Natural killer cell (primary cell): Measurements from ENCODE around the gene SH3BP4. TPM values are rescaled to one million over a fixed set of nuclear protein-coding genes. Genes with fewer than 3 reads are reported as not detected.
A peak's percentile ranks its signal among the peaks of the same experiment; 100 is the strongest.

Experiments used
- ATAC-seq, 3 donors: fragments of 150-1000 bp in 2 of 3; fragments of 200-7000 bp in 1 of 3; cut with Tn5 transposase; 1 replicate in 1 of 3; 2 replicates in 2 of 3; pipeline ENCODE4 v1.10.0; 2021; ENCODE audit warnings: mild to moderate bottlenecking in 2 of 3, moderate library complexity in 2 of 3
- DNase-seq, 2 donors: peaks; one replicate each; pipeline versions ENCODE4 v3.0.0 to v3.0.0-alpha.2; 2013 to 2021; ENCODE audit warnings: mixed read lengths in 1 of 2
- H3K27ac ChIP-seq: one replicate; pipeline ENCODE4 v1.5.1; 2013; ENCODE audit warnings: mild to moderate bottlenecking, low read length
- H3K27me3 ChIP-seq: one replicate; pipeline ENCODE4 v1.6.1; 2013; ENCODE audit warnings: low read length; ENCODE audit not compliant: control insufficient read depth, insufficient read depth
- H3K36me3 ChIP-seq: one replicate; pipeline ENCODE4 v1.6.1; 2013; ENCODE audit warnings: low read length; ENCODE audit not compliant: control insufficient read depth, insufficient read depth
- H3K4me1 ChIP-seq: one replicate; pipeline ENCODE4 v1.6.1; 2013; ENCODE audit warnings: low read length; ENCODE audit not compliant: control insufficient read depth, insufficient read depth
- H3K4me3 ChIP-seq: one replicate; pipeline ENCODE4 v1.5.1; 2013; ENCODE audit warnings: low read length
- H3K9me3 ChIP-seq: one replicate; pipeline ENCODE4 v1.6.1; 2013; ENCODE audit warnings: low read length; ENCODE audit not compliant: control insufficient read depth, insufficient read depth
- H3K27ac Mint-ChIP-seq, 2 donors: one replicate each; pipeline ENCODE4 v1.8.0; 2022; ENCODE audit warnings: mild to moderate bottlenecking in 2 of 2, mixed read lengths in 2 of 2, moderate library complexity in 1 of 2
- H3K27me3 Mint-ChIP-seq, 2 donors: one replicate each; pipeline ENCODE4 v1.8.0; 2022; ENCODE audit warnings: low read depth in 2 of 2, mixed read lengths in 2 of 2
- H3K36me3 Mint-ChIP-seq: one replicate; pipeline ENCODE4 v1.8.0; 2022; ENCODE audit warnings: mixed read lengths
- H3K4me1 Mint-ChIP-seq, 2 donors: one replicate each; pipeline ENCODE4 v1.8.0; 2022; ENCODE audit warnings: mixed read lengths in 2 of 2
- H3K4me3 Mint-ChIP-seq: one replicate; pipeline ENCODE4 v1.8.0; 2022; ENCODE audit warnings: mild to moderate bottlenecking, moderate library complexity, mixed read lengths
- H3K9me3 Mint-ChIP-seq, 2 donors: one replicate each; pipeline ENCODE4 v1.8.0; 2022; ENCODE audit warnings: mixed read lengths in 2 of 2
- WGBS: methylation state at CpG from one replicate; pipeline ENCODE4 v1.1.7; 2013; ENCODE audit warnings: missing lambda C conversion rate; ENCODE audit not compliant: insufficient coverage; 5-methylcytosine and 5-hydroxymethylcytosine counted together
- intact Hi-C: fragments of 100-400 bp; cut with micrococcal nuclease; formaldehyde crosslinking; loops from one replicate; pipeline ENCODE4 v1.14.2; 2022
- total RNA-seq, 4 donors: library from RNA; stranded (reverse); fragments of 120-200 nt in 1 of 4; gene quantifications; one replicate each; pipeline versions ENCODE4 v1.2.3 to v1.2.4, GENCODE V29; 2013 to 2022
- TF ChIP-seq, protein P1 (sequence below): fragments of 200-600 bp; IDR thresholded peaks from one replicate; pipeline ENCODE4 v1.8.0; 2022; ENCODE audit warnings: antibody characterized with exemption

The SH3BP4 gene
- total RNA-seq, 3 donors from 2014 or later (not counting 1 experiment from before 2014, with no cell fraction given): 0.39 to 2.6 (median 1.0) TPM

DNA sequence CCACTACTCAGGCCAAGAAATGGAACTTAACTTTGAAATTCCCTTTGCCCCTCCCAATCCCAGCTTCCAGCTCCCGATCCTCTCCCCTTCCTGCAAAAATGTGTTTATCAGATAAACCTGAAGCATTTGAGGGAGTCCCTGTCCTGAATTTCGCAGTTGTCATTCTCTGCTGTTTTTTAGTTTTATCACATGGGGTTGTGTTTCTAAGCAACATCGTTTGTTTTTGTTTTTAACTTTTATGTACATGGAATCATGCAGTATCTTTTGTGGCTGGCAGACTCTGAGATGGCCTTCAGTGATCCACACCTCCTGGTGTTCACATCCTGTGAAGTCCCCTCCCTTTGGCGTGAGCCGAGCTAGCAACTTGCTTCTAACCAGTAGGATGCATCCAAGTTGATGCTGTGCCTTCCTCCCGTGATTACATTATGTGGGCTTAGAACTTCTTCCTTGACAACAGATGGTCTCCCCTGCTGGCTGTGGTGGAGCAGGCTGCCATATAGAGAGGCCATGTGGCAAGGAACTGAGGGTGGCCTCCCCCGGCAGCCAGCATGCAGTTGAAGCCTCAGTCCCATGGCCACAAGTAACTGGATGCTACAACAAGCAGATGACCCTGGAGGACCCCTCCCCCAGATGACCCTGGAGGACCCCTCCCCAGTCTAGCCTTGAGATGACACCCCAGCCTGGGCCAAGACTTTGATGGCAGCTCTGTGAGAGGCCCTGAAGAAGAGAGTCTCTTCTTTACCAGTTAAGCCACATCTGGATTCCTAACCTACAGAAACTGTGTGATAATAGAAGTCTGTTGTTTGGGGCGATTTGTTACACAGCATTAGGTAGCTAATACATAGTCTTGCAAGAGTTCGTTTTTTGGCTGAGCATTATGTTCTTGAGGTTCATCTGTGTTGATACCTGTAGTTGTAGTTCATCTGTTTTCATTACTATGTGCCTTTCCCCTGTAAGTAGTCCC is 27.7 kb downstream of the SH3BP4 start:
- 75% methylated on average over 9 of the region's 9 CpGs for WGBS
- H3K9me3 ChIP-seq: no peaks in the 10 kb centered on the region
- intact Hi-C loops: no loop called here
- no peak overlapping the region for H3K27ac Mint-ChIP-seq
- H3K4me1 Mint-ChIP-seq: peaks cover 0 to 9% of the 10 kb centered on the region in 2 donors
- H3K4me3 Mint-ChIP-seq: no peak overlapping the region
- no peaks in the 10 kb centered on the region for H3K36me3 ChIP-seq
- H3K4me3 ChIP-seq: no peak overlapping the region
- DNase-seq (peak in 1 of 2 donors; percentile 4), ATAC-seq (peak; percentile 68 to 78 (median 78))
- peaks cover 0 to 5% of the 10 kb centered on the region in 2 donors for H3K27me3 Mint-ChIP-seq
- TF ChIP-seq, protein P1, sequence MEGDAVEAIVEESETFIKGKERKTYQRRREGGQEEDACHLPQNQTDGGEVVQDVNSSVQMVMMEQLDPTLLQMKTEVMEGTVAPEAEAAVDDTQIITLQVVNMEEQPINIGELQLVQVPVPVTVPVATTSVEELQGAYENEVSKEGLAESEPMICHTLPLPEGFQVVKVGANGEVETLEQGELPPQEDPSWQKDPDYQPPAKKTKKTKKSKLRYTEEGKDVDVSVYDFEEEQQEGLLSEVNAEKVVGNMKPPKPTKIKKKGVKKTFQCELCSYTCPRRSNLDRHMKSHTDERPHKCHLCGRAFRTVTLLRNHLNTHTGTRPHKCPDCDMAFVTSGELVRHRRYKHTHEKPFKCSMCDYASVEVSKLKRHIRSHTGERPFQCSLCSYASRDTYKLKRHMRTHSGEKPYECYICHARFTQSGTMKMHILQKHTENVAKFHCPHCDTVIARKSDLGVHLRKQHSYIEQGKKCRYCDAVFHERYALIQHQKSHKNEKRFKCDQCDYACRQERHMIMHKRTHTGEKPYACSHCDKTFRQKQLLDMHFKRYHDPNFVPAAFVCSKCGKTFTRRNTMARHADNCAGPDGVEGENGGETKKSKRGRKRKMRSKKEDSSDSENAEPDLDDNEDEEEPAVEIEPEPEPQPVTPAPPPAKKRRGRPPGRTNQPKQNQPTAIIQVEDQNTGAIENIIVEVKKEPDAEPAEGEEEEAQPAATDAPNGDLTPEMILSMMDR: no peak
- no peaks in the 10 kb centered on the region for H3K9me3 Mint-ChIP-seq
- H3K27ac ChIP-seq: peak overlapping the region; percentile 26
- H3K36me3 Mint-ChIP-seq: no peaks in the 10 kb centered on the region
- no peaks in the 10 kb centered on the region for H3K27me3 ChIP-seq
- peaks cover 18% of the 10 kb centered on the region for H3K4me1 ChIP-seq

DNA sequence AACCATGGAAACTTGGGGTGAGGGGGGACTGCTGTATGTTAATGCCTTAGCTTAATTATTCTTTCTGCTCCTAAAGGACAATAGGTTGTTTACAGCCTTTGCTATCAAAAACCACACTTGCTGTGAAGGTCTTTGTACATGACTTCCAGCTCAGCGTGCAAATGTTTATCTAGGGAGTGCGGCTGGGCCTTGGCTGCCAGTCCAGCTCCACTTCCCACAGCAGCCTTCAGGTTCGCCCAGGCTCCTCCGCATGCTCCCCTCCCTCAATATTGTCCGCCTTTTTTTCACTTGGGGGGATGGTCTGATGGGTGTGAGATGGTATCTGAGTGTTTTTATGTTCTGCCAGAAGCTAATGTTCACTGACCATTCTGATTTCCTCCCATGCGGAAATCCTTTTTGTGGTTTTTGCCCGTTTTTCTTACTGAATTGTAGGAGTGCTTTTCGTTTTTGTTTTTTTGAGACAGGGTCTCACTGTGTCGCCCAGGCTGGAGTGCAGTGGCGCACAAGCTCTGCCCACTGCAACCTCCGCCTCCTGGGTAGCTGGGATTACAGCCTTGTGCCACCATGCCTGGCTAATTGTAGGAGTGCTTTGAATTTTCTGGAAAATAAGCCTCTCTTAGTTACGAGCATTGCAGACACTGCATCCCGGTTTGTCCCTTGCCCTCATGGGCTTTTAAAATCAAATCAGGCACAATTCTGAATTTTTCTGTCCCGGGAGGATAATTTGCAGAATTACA is 28.8 kb downstream of the SH3BP4 start:
- WGBS: 58% methylated on average over 12 of the region's 14 CpGs
- no peak overlapping the region for H3K4me3 Mint-ChIP-seq

DNA sequence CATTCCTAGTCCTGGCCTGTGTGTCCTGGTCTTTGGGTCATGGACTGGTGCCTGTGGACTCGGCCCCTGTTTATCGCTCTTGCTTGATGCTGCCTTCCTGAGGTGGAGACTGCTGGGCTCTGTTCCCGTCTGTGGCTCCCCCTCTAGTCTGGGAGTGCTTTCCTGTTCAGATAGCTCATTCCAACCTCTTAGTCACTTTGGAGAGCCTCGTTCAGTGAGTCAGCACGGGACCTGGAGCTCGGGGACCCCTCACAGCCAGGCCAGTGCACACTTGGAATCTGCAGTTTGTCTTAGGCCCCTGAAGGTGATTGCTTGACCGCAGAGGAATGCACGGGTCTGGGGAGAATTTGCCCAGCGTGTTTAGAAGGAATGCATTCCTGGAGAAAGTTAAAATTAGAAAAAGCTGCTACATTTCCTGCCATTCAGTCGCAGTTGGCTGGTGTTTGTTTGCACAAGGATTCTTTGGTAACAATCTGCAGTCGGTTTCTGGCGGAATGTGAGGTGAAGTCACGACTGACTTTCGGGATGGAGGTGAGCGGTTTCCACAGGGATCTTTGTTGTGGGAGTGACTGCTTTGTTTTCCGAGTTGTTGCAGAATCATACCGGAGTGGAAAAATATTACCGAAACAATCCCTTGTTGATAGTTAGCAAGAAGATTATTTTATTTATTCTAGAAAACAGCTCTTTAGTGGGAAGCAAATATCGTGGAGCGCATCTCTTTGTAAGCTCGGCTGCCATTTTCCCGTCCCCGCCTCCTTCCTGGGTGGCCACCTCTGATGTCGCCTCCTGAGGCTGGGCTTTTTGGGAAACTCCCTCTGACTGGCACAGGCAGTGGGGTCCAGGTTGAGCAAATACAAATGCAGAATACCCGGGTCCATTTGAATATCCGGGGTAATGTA is 29.6 kb downstream of the SH3BP4 start:
- WGBS: 86% methylated on average over 26 of the region's 26 CpGs
- TF ChIP-seq, protein P1: no peak
- H3K4me3 ChIP-seq: no peak overlapping the region
- DNase-seq (no peak), ATAC-seq (no peak)
- H3K4me1 ChIP-seq: peaks cover 18% of the 10 kb centered on the region
- intact Hi-C loops: no loop called here
- H3K27me3 ChIP-seq: no peaks in the 10 kb centered on the region
- H3K9me3 ChIP-seq: no peaks in the 10 kb centered on the region
- Mint-ChIP-seq H3K27me3 (peaks cover 0 to 5% of the 10 kb centered on the region in 2 donors), H3K4me1 (peaks cover 0 to 9% of the 10 kb centered on the region in 2 donors), H3K4me3 (no peak overlapping the region), H3K27ac (no peak overlapping the region), H3K9me3 (no peaks in the 10 kb centered on the region), H3K36me3 (no peaks in the 10 kb centered on the region)
- H3K27ac ChIP-seq: no peak overlapping the region
- no peaks in the 10 kb centered on the region for H3K36me3 ChIP-seq

More for the DNA sequence above, 28.8 kb downstream of the SH3BP4 start:
- no peak overlapping the region for H3K27ac Mint-ChIP-seq
- Histone ChIP-seq H3K36me3 (no peaks in the 10 kb centered on the region), H3K27me3 (no peaks in the 10 kb centered on the region), H3K4me3 (no peak overlapping the region), H3K9me3 (no peaks in the 10 kb centered on the region), H3K4me1 (peaks cover 18% of the 10 kb centered on the region), H3K27ac (no peak overlapping the region)
- no peaks in the 10 kb centered on the region for H3K36me3 Mint-ChIP-seq
- H3K27me3 Mint-ChIP-seq: peaks cover 0 to 5% of the 10 kb centered on the region in 2 donors
- ATAC-seq: no peak
- no peak for DNase-seq
- TF ChIP-seq, protein P1: no peak
- no peaks in the 10 kb centered on the region for H3K9me3 Mint-ChIP-seq
- H3K4me1 Mint-ChIP-seq: peaks cover 0 to 9% of the 10 kb centered on the region in 2 donors
- intact Hi-C loops: no loop called here
